Left ventricle myocardium inferior (tissue), 1 donor: ENCODE results near the gene TBC1D4. TPM values are rescaled to one million over a fixed set of nuclear protein-coding genes. Genes with fewer than 3 reads are reported as not detected.
"Not testable (repeated sequence)": the region's sequence is repeated elsewhere in the genome, so short reads cannot be mapped to it uniquely, and the experiment has no call there.

ENCODE experiments used
- DNase-seq: peaks from one replicate; pipeline ENCODE4 v3.0.0-alpha.2; 2020
- H3K27ac ChIP-seq: fragments of 200-600 bp; replicated peaks from 2 replicates; pipeline ENCODE4 v1.8.0; 2021
- H3K27me3 ChIP-seq: fragments of 200-600 bp; 2 replicates; pipeline ENCODE4 v1.8.0; 2021; ENCODE audit warnings: low read depth
- H3K36me3 ChIP-seq: fragments of 200-600 bp; 2 replicates; pipeline ENCODE4 v1.8.0; 2021
- H3K4me1 ChIP-seq: fragments of 200-600 bp; 2 replicates; pipeline ENCODE4 v1.8.0; 2021
- H3K4me3 ChIP-seq: fragments of 200-600 bp; 2 replicates; pipeline ENCODE4 v1.8.0; 2021; ENCODE audit warnings: mild to moderate bottlenecking, moderate library complexity
- H3K9me3 ChIP-seq: fragments of 200-600 bp; replicated peaks from 2 replicates; pipeline ENCODE4 v1.8.0; 2021
- intact Hi-C: fragments of 100-400 bp; cut with micrococcal nuclease; formaldehyde crosslinking; loops from one replicate; pipeline ENCODE4 v1.11.0; 2022
- total RNA-seq: library from RNA; stranded (reverse); fragmentation: NEBNext Ultra II Directional; extraction: Animal tissue kit (Norgen Biotek cat#: 25700); gene quantifications from one replicate; pipeline ENCODE4 v1.2.1, GENCODE V29; 2021
- TF ChIP-seq, protein P1 (sequence below): fragments of 200-600 bp; IDR thresholded peaks from 2 replicates; pipeline ENCODE4 v1.8.0; 2021; ENCODE audit warnings: antibody characterized with exemption, mild to moderate bottlenecking, borderline replicate concordance
- donor health status: DM: no; HTN: yes; CAD: no; lungs with severe emphysema.

TBC1D4 gene
- total RNA-seq, 1 donor from 2014 or later = 97.5 TPM

DNA sequence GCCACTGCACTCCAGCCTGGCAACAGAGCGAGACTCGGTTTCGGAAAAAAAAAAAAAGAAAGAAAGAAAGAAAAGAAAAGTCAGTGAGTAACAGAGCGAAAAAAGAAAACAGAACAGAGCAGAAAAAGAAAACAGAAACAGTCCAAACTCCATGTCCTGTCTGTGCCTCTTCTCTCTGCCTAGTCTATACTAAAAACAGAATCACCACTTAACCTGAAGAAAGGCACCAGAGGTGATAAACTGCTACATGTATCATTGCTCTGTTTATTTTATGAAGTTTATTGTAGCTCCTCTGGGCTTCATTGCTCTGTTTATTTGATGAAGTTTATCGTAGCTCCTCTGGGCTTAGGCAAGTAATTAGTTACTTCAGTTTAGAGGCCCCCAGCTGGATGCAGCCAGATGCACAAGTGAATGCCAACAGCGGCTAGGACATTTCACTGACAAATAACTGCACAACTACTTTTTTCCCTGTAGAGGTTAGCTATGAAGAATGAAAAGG, 39.2 kb downstream of the TBC1D4 start:
- Histone ChIP-seq H3K4me3 (peak overlapping the region; percentile 28), H3K36me3 (no peaks in the 10 kb centered on the region), H3K27me3 (no peaks in the 10 kb centered on the region), H3K4me1 (peaks cover 93% of the 10 kb centered on the region), H3K27ac (peak overlapping the region; percentile 87), H3K9me3 (no peaks in the 10 kb centered on the region)
- no peak for DNase-seq
- TF ChIP-seq, protein P1, sequence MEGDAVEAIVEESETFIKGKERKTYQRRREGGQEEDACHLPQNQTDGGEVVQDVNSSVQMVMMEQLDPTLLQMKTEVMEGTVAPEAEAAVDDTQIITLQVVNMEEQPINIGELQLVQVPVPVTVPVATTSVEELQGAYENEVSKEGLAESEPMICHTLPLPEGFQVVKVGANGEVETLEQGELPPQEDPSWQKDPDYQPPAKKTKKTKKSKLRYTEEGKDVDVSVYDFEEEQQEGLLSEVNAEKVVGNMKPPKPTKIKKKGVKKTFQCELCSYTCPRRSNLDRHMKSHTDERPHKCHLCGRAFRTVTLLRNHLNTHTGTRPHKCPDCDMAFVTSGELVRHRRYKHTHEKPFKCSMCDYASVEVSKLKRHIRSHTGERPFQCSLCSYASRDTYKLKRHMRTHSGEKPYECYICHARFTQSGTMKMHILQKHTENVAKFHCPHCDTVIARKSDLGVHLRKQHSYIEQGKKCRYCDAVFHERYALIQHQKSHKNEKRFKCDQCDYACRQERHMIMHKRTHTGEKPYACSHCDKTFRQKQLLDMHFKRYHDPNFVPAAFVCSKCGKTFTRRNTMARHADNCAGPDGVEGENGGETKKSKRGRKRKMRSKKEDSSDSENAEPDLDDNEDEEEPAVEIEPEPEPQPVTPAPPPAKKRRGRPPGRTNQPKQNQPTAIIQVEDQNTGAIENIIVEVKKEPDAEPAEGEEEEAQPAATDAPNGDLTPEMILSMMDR = no peak
- intact Hi-C loops = no loop called here

GRCh38 chr13:75440100-75440499, 41.9 kb downstream of the TBC1D4 start:
- Histone ChIP-seq H3K27me3 (no peaks in the 10 kb centered on the region), H3K9me3 (no peaks in the 10 kb centered on the region), H3K36me3 (no peaks in the 10 kb centered on the region), H3K4me1 (peaks cover 81% of the 10 kb centered on the region), H3K27ac (peak overlapping the region; percentile 87), H3K4me3 (no peak overlapping the region)
- TF ChIP-seq, protein P1 = no peak
- intact Hi-C loops = no loop called here
- DNase-seq = no peak

- Histone ChIP-seq H3K4me3 (peak overlapping the region; percentile 27), H3K36me3 (no peaks in the 10 kb centered on the region), H3K9me3 (no peaks in the 10 kb centered on the region), H3K27ac (peak overlapping the region; percentile 87), H3K27me3 (no peaks in the 10 kb centered on the region), H3K4me1 (peaks cover 69% of the 10 kb centered on the region)
- intact Hi-C loops = no loop called here
- TF ChIP-seq, protein P1 = no peak
- DNase-seq = no peak
These were observed 44.2 kb downstream of the TBC1D4 start for GRCh38 chr13:75437582-75438318.

DNA sequence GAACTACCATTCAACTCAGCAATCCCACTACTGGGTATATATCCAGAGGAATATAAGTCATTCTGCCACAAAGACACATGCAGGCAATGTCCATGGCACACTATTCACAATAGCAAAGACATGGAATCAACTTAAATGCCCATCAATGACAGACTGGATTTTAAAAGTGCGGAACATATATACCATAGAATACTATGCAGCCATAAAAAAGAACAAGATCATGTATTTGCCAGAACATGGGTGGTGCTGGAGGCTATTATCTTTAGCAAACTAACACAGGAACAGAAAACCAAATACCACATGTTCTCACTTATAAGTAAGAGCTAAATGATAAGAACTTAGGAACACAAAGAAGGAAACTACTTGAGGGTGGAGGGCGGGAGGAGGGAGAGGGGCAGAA, 47.8 kb downstream of the TBC1D4 start:
- DNase-seq, intact Hi-C loops, H3K4me3 ChIP-seq, H3K36me3 ChIP-seq, H3K9me3 ChIP-seq, H3K27me3 ChIP-seq: not testable (repeated sequence)
- peaks cover 69% of the 10 kb centered on the region for H3K4me1 ChIP-seq
- H3K27ac ChIP-seq = peak overlapping the region; percentile 71

DNA sequence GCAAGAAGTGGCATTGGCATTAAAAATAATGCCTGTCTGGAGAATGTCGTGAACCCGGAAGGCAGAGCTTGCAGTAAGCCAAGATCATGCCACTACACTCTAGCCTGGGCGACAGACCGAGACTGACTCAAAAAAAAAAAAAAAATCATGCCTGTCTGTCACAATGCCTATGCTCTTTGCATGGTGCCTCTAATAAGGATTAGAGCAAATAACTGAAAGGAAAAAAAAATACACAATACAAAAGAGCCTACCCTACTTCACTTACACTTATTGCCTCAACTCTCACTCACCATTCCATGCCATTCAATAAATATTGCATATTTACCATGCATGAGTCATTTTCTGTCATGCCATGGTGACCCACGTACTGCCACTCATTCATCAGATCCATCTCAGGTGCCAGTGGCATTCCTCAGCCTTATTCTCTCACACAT, 49.1 kb downstream of the TBC1D4 start:
- H3K36me3 ChIP-seq = no peaks in the 10 kb centered on the region
- H3K4me1 ChIP-seq = peaks cover 69% of the 10 kb centered on the region
- TF ChIP-seq, protein P1 = no peak
- H3K9me3 ChIP-seq = no peaks in the 10 kb centered on the region
- DNase-seq = no peak
- H3K4me3 ChIP-seq = no peak overlapping the region
- H3K27me3 ChIP-seq = no peaks in the 10 kb centered on the region
- peak overlapping the region; percentile 71 for H3K27ac ChIP-seq
- intact Hi-C loops = no loop called here

GRCh38 chr13:75432045-75432444, 49.9 kb downstream of the TBC1D4 start:
- no peak for DNase-seq
- TF ChIP-seq, protein P1 = no peak
- no peaks in the 10 kb centered on the region for H3K27me3 ChIP-seq
- H3K36me3 ChIP-seq = no peaks in the 10 kb centered on the region
- intact Hi-C loops = no loop called here
- no peak overlapping the region for H3K4me3 ChIP-seq
- H3K27ac ChIP-seq = peak overlapping the region; percentile 71
- H3K4me1 ChIP-seq = peaks cover 62% of the 10 kb centered on the region
- no peaks in the 10 kb centered on the region for H3K9me3 ChIP-seq
